ENCODE measurements around the gene SBNO2.

GRCh38 chr19:1081301-1082164 is 92.5 kb downstream of the SBNO2 start:
- TF ChIP-seq YY1 (IDR thresholded peaks at IDR 0.05; ENCODE audit: insufficient read depth, insufficient read length) (no peak), SUZ12 (IDR thresholded peaks at IDR 0.05; ENCODE audit: extremely low read depth, insufficient read depth, insufficient read length) (no peak)

All from NT2/D1 (cell line).